ENCODE data around the gene KRTAP5-9.
A peak's percentile ranks its signal among the peaks of the same experiment; 100 is the strongest.
"Not testable (repeated sequence)": the region's sequence is repeated elsewhere in the genome, so short reads cannot be mapped to it uniquely, and the experiment has no call there.

KRTAP5-9 gene

GRCh38 chr11:71540521-71541304, 7.5 kb upstream of the KRTAP5-9 start:
- H3K79me1 ChIP-seq (ENCODE audit: low read length), result not testable (repeated sequence)
- no CpG with 5 or more reads among the region's 9 CpGs for WGBS (ENCODE audit: extremely low coverage, insufficient coverage, low lambda C conversion rate)

GRCh38 chr11:71542382-71542781, 5.8 kb upstream of the KRTAP5-9 start:
- Histone ChIP-seq H3K79me2 (ENCODE audit: control insufficient read depth, insufficient read depth, low read length) (no peaks in the 10 kb centered on the region), H3K18ac (ENCODE audit: low read length) (no peak overlapping the region), H4K5ac (ENCODE audit: low read length) (no peak overlapping the region), H3K9ac (ENCODE audit: low read length) (no peak overlapping the region), H3K27me3 (ENCODE audit: insufficient read depth, low read length, poor library complexity) (no peaks in the 10 kb centered on the region), H3K56ac (ENCODE audit: low read length) (no peak overlapping the region), H4K8ac (ENCODE audit: low read depth, low read length) (no peak overlapping the region), H3K23ac (ENCODE audit: low read length) (no peak overlapping the region), H2BK120ac (ENCODE audit: low read depth, low read length) (no peak overlapping the region), H3K79me1 (ENCODE audit: low read length) (no peaks in the 10 kb centered on the region), H3K4me1 (ENCODE audit: control insufficient read depth, low read depth, low read length) (peaks cover 1% of the 10 kb centered on the region), H2AK5ac (ENCODE audit: low read length) (no peak overlapping the region), H2BK5ac (ENCODE audit: low read length) (no peak overlapping the region), H3K4me3 (ENCODE audit: low read length) (no peak overlapping the region), H2BK15ac (replicated peaks; ENCODE audit: low read depth) (no peak overlapping the region), H3K27ac (ENCODE audit: low read depth, low read length) (no peak overlapping the region), H3K36me3 (ENCODE audit: control insufficient read depth, insufficient read depth, low read length) (no peaks in the 10 kb centered on the region), H3K4me2 (ENCODE audit: low read length) (no peak overlapping the region), H3K4ac (ENCODE audit: low read depth, low read length) (no peak overlapping the region)
- no peak for DNase-seq
- WGBS (ENCODE audit: extremely low coverage, insufficient coverage, low lambda C conversion rate), result no CpG with 5 or more reads among the region's 7 CpGs

More at GRCh38 chr11:71540521-71541304, 7.5 kb upstream of the KRTAP5-9 start:
- H2BK15ac ChIP-seq (replicated peaks; ENCODE audit: low read depth); H4K8ac ChIP-seq (ENCODE audit: low read depth, low read length); H2BK5ac ChIP-seq (ENCODE audit: low read length); H3K4ac ChIP-seq (ENCODE audit: low read depth, low read length); H3K27ac ChIP-seq (ENCODE audit: low read depth, low read length); H3K18ac ChIP-seq (ENCODE audit: low read length); H3K4me3 ChIP-seq (ENCODE audit: low read length); H3K79me2 ChIP-seq (ENCODE audit: control insufficient read depth, insufficient read depth, low read length); H2BK120ac ChIP-seq (ENCODE audit: low read depth, low read length); H3K27me3 ChIP-seq (ENCODE audit: insufficient read depth, low read length, poor library complexity); H3K36me3 ChIP-seq (ENCODE audit: control insufficient read depth, insufficient read depth, low read length); H3K9ac ChIP-seq (ENCODE audit: low read length); DNase-seq; H3K4me1 ChIP-seq (ENCODE audit: control insufficient read depth, low read depth, low read length); H3K4me2 ChIP-seq (ENCODE audit: low read length); H4K5ac ChIP-seq (ENCODE audit: low read length); H2AK5ac ChIP-seq (ENCODE audit: low read length); H3K56ac ChIP-seq (ENCODE audit: low read length); H3K23ac ChIP-seq (ENCODE audit: low read length): not testable (repeated sequence)

- H2BK15ac ChIP-seq (replicated peaks; ENCODE audit: low read depth), result no peak overlapping the region
- H3K79me1 ChIP-seq (ENCODE audit: low read length), result no peaks in the 10 kb centered on the region
- H3K56ac ChIP-seq (ENCODE audit: low read length), result no peak overlapping the region
- no peak overlapping the region for H3K18ac ChIP-seq (ENCODE audit: low read length)
- H2BK5ac ChIP-seq (ENCODE audit: low read length), result no peak overlapping the region
- H3K27ac ChIP-seq (ENCODE audit: low read depth, low read length), result no peak overlapping the region
- H3K23ac ChIP-seq (ENCODE audit: low read length), result no peak overlapping the region
- H3K9ac ChIP-seq (ENCODE audit: low read length), result no peak overlapping the region
- no peak for DNase-seq
- H3K4me3 ChIP-seq (ENCODE audit: low read length), result no peak overlapping the region
- peaks cover 1% of the 10 kb centered on the region for H3K4me1 ChIP-seq (ENCODE audit: control insufficient read depth, low read depth, low read length)
- no peaks in the 10 kb centered on the region for H3K36me3 ChIP-seq (ENCODE audit: control insufficient read depth, insufficient read depth, low read length)
- H3K4ac ChIP-seq (ENCODE audit: low read depth, low read length), result no peak overlapping the region
- WGBS (ENCODE audit: extremely low coverage, insufficient coverage, low lambda C conversion rate), result no CpG with 5 or more reads among the region's 15 CpGs
- H3K27me3 ChIP-seq (ENCODE audit: insufficient read depth, low read length, poor library complexity), result no peaks in the 10 kb centered on the region
- no peak overlapping the region for H4K8ac ChIP-seq (ENCODE audit: low read depth, low read length)
- no peak overlapping the region for H3K4me2 ChIP-seq (ENCODE audit: low read length)
- no peak overlapping the region for H4K5ac ChIP-seq (ENCODE audit: low read length)
- no peak overlapping the region for H2BK120ac ChIP-seq (ENCODE audit: low read depth, low read length)
- H2AK5ac ChIP-seq (ENCODE audit: low read length), result no peak overlapping the region
- no peaks in the 10 kb centered on the region for H3K79me2 ChIP-seq (ENCODE audit: control insufficient read depth, insufficient read depth, low read length)
Observed at GRCh38 chr11:71542879-71543777, 5.1 kb upstream of the KRTAP5-9 start.

- Histone ChIP-seq H3K9ac (ENCODE audit: low read length) (no peak overlapping the region), H4K8ac (ENCODE audit: low read depth, low read length) (no peak overlapping the region), H2BK120ac (ENCODE audit: low read depth, low read length) (no peak overlapping the region), H3K56ac (ENCODE audit: low read length) (no peak overlapping the region), H3K36me3 (ENCODE audit: control insufficient read depth, insufficient read depth, low read length) (no peaks in the 10 kb centered on the region), H3K27ac (ENCODE audit: low read depth, low read length) (no peak overlapping the region), H3K4me3 (ENCODE audit: low read length) (no peak overlapping the region), H3K4ac (ENCODE audit: low read depth, low read length) (no peak overlapping the region), H2BK15ac (replicated peaks; ENCODE audit: low read depth) (no peak overlapping the region), H3K23ac (ENCODE audit: low read length) (no peak overlapping the region), H3K18ac (ENCODE audit: low read length) (no peak overlapping the region), H4K5ac (ENCODE audit: low read length) (no peak overlapping the region), H3K27me3 (ENCODE audit: insufficient read depth, low read length, poor library complexity) (no peaks in the 10 kb centered on the region), H3K79me2 (ENCODE audit: control insufficient read depth, insufficient read depth, low read length) (no peaks in the 10 kb centered on the region), H3K4me1 (ENCODE audit: control insufficient read depth, low read depth, low read length) (peaks cover 1% of the 10 kb centered on the region), H2AK5ac (ENCODE audit: low read length) (no peak overlapping the region), H3K4me2 (ENCODE audit: low read length) (no peak overlapping the region), H3K79me1 (ENCODE audit: low read length) (no peaks in the 10 kb centered on the region), H2BK5ac (ENCODE audit: low read length) (no peak overlapping the region)
- no CpG with 5 or more reads among the region's 8 CpGs for WGBS (ENCODE audit: extremely low coverage, insufficient coverage, low lambda C conversion rate)
- DNase-seq, result no peak
Observed at GRCh38 chr11:71543866-71544265, 4.4 kb upstream of the KRTAP5-9 start.

- no peaks in the 10 kb centered on the region for H3K36me3 ChIP-seq (ENCODE audit: control insufficient read depth, insufficient read depth, low read length)
- H3K79me1 ChIP-seq (ENCODE audit: low read length), result no peaks in the 10 kb centered on the region
- DNase-seq, result peak; percentile 36
- H2BK15ac ChIP-seq (replicated peaks; ENCODE audit: low read depth), result no peak overlapping the region
- no peak overlapping the region for H3K27ac ChIP-seq (ENCODE audit: low read depth, low read length)
- H2BK5ac ChIP-seq (ENCODE audit: low read length), result no peak overlapping the region
- H3K9ac ChIP-seq (ENCODE audit: low read length), result no peak overlapping the region
- H3K4me1 ChIP-seq (ENCODE audit: control insufficient read depth, low read depth, low read length), result peaks cover 1% of the 10 kb centered on the region
- no peak overlapping the region for H3K23ac ChIP-seq (ENCODE audit: low read length)
- no peaks in the 10 kb centered on the region for H3K27me3 ChIP-seq (ENCODE audit: insufficient read depth, low read length, poor library complexity)
- H3K4me2 ChIP-seq (ENCODE audit: low read length), result no peak overlapping the region
- H3K79me2 ChIP-seq (ENCODE audit: control insufficient read depth, insufficient read depth, low read length), result no peaks in the 10 kb centered on the region
- H3K56ac ChIP-seq (ENCODE audit: low read length), result no peak overlapping the region
- H2BK120ac ChIP-seq (ENCODE audit: low read depth, low read length), result no peak overlapping the region
- no CpG with 5 or more reads among the region's 6 CpGs for WGBS (ENCODE audit: extremely low coverage, insufficient coverage, low lambda C conversion rate)
- no peak overlapping the region for H2AK5ac ChIP-seq (ENCODE audit: low read length)
- H3K4me3 ChIP-seq (ENCODE audit: low read length), result no peak overlapping the region
- no peak overlapping the region for H4K8ac ChIP-seq (ENCODE audit: low read depth, low read length)
- no peak overlapping the region for H4K5ac ChIP-seq (ENCODE audit: low read length)
- H3K18ac ChIP-seq (ENCODE audit: low read length), result no peak overlapping the region
- no peak overlapping the region for H3K4ac ChIP-seq (ENCODE audit: low read depth, low read length)
Observed at GRCh38 chr11:71544525-71545214, 3.5 kb upstream of the KRTAP5-9 start.
